Hepatocyte (in vitro differentiated cells): ENCODE results near the gene PHACTR1. TPM values are rescaled to one million over a fixed set of nuclear protein-coding genes. Genes with fewer than 3 reads are reported as not detected.

Experiments
- DNase-seq: peaks from one replicate; pipeline ENCODE4 v3.0.0-alpha.2; 2016; ENCODE audit warnings: low spot score
- H2AFZ ChIP-seq: fragments of 200-600 bp; sonication (generic); 2 replicates; pipeline ENCODE4 v1.6.0; 2016; ENCODE audit warnings: antibody characterized with exemption, mild to moderate bottlenecking
- H3K27ac ChIP-seq: fragments of 200-600 bp; sonication (generic); 2 replicates; pipeline ENCODE4 v1.5.1; 2016; ENCODE audit warnings: mild to moderate bottlenecking
- H3K27me3 ChIP-seq: fragments of 200-600 bp; sonication (generic); 2 replicates; pipeline ENCODE4 v1.6.1; 2016
- H3K36me3 ChIP-seq: fragments of 200-600 bp; sonication (generic); replicated peaks from 2 replicates; pipeline ENCODE4 v1.5.1; 2016; ENCODE audit warnings: low read depth; ENCODE audit not compliant: insufficient read depth
- H3K4me1 ChIP-seq: fragments of 200-600 bp; sonication (generic); 2 replicates; pipeline ENCODE4 v1.5.1; 2016; ENCODE audit warnings: mild to moderate bottlenecking, moderate library complexity; ENCODE audit not compliant: insufficient read depth
- H3K4me2 ChIP-seq: fragments of 200-600 bp; sonication (generic); 2 replicates; pipeline ENCODE4 v1.6.0; 2016
- H3K4me3 ChIP-seq: fragments of 200-600 bp; sonication (generic); 2 replicates; pipeline ENCODE4 v1.5.1; 2016; ENCODE audit warnings: mild to moderate bottlenecking
- H3K79me2 ChIP-seq: fragments of 200-600 bp; sonication (generic); 2 replicates; pipeline ENCODE4 v1.6.0; 2017; ENCODE audit warnings: mild to moderate bottlenecking
- H3K9me2 ChIP-seq: fragments of 200-600 bp; sonication (generic); replicated peaks from 2 replicates; pipeline ENCODE4 v1.6.0; 2017; ENCODE audit warnings: mild to moderate bottlenecking; ENCODE audit not compliant: insufficient read depth
- H3K9me3 ChIP-seq: fragments of 200-600 bp; sonication (generic); 2 replicates; pipeline ENCODE4 v1.5.1; 2016; ENCODE audit warnings: low read depth, mild to moderate bottlenecking
- H4K20me1 ChIP-seq: fragments of 200-600 bp; sonication (generic); 2 replicates; pipeline ENCODE4 v1.6.0; 2016; ENCODE audit warnings: mild to moderate bottlenecking; ENCODE audit not compliant: insufficient read depth, poor library complexity, severe bottlenecking
- CTCF ChIP-seq: fragments of 200-600 bp; sonication (generic); IDR thresholded peaks from 2 replicates; pipeline ENCODE4 v1.5.1; 2016; ENCODE audit warnings: antibody characterized with exemption, mild to moderate bottlenecking; ENCODE audit not compliant: poor library complexity
- EZH2 ChIP-seq: fragments of 200-600 bp; sonication (generic); IDR thresholded peaks from 2 replicates; pipeline ENCODE4 v1.6.1; 2016; ENCODE audit warnings: antibody characterized with exemption, mild to moderate bottlenecking, borderline replicate concordance
- EZH2phosphoT487 ChIP-seq: fragments of 200-600 bp; sonication (generic); IDR thresholded peaks from one replicate; pipeline ENCODE4 v1.6.1; 2018; ENCODE audit warnings: antibody characterized with exemption, mild to moderate bottlenecking, low read depth, moderate library complexity; ENCODE audit not compliant: unreplicated experiment, severe bottlenecking
- WGBS: methylation state at CpG from one replicate; pipeline ENCODE4 v1.1.6; 2016; ENCODE audit warnings: low lambda C conversion rate; ENCODE audit errors: missing lambda C conversion rate; 5-methylcytosine and 5-hydroxymethylcytosine counted together
- polyA plus RNA-seq: library from polyadenylated mRNA; unstranded; fragments of >200 nt; fragmentation: Nextera tagmentation; extraction: Ambion mirVana; gene quantifications from 2 replicates; pipeline ENCODE4 v1.2.1, GENCODE V29; 2016
- total RNA-seq: library from RNA; depleted of rRNA; stranded (reverse); fragments of >200 nt; gene quantifications from 2 replicates; pipeline ENCODE4 v1.2.3, GENCODE V29; 2014

Gene PHACTR1
- total and polyA plus RNA-seq, 2 experiments from 2014 or later, result 3.0 to 4.3 TPM

DNA sequence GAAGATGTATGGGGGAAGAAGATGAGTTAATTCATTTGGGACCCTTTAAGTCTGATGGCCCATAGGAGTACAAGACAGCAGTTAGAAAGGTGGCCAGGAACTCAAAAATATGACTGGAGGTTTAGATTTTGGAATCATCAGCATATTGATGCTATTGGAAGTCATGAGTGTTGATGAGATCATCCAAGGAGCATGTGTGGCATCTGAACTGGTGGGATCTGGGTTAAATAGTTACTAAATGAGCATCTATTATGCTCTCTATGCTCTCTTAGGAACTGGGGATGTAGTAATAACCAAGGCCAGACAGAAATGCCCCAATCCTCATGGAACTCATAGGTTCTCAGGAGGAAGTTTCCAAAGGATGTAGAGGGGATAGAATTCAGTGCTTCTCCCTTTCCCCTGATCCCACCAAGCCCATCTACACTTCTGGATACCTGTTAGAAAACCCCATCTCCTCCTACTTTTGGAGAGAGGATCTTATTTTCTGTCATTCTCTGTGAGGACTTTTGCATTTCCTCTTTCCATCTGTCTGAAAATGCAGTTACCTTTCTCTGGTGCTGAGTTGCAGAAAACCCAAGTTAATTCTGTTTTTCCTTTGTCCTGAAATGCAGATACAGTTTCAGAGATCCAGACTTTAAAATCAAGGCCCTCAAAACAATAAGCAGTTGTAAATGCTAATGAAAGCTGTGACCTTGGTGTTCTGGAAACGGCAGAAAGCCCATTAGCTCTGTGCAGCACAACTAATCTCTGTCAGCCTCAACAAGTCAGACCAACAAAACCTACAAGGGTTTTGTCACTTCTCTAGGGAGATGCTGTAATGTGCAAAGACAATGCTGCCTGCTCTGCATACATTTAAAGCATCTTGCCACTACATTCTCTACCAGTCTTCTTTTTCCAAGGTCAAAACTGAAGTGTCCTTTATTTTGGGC, 546.0 kb downstream of the PHACTR1 start:
- Histone ChIP-seq H3K27ac (no peak overlapping the region), H3K4me2 (no peak overlapping the region), H2AFZ (no peak overlapping the region), H3K27me3 (no peaks in the 10 kb centered on the region), H3K9me3 (no peaks in the 10 kb centered on the region), H3K9me2 (no peaks in the 10 kb centered on the region), H3K79me2 (no peaks in the 10 kb centered on the region), H3K4me1 (no peaks in the 10 kb centered on the region), H4K20me1 (no peaks in the 10 kb centered on the region), H3K36me3 (no peaks in the 10 kb centered on the region), H3K4me3 (no peak overlapping the region)
- no peak for DNase-seq
- TF ChIP-seq EZH2phosphoT487, result no peak
- TF ChIP-seq EZH2, result no peak
- no peak for TF ChIP-seq CTCF
- 21% methylated on average over 1 of the region's 1 CpG for WGBS

DNA sequence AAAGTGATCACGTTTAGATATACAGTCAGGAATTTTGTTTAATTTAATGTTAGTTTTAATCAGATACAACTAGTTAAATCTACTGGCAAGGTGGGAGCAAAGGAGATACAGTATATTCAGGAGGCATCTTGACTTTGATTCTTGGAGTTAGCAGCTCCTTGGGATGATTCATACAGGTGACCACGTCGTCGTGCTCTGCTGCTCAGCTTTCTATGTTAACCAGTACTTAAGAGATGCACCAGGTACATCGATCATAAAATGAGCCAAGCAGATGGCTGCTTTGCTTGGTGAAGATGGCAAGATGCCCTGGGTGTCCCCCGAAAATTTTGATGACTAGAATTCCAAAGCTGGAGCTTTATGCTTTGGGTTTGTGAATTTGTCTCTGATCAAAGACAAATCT, 547.1 kb downstream of the PHACTR1 start:
- 91% methylated on average over 6 of the region's 6 CpGs for WGBS
- TF ChIP-seq EZH2 (no peak), EZH2phosphoT487 (no peak), CTCF (no peak)

DNA sequence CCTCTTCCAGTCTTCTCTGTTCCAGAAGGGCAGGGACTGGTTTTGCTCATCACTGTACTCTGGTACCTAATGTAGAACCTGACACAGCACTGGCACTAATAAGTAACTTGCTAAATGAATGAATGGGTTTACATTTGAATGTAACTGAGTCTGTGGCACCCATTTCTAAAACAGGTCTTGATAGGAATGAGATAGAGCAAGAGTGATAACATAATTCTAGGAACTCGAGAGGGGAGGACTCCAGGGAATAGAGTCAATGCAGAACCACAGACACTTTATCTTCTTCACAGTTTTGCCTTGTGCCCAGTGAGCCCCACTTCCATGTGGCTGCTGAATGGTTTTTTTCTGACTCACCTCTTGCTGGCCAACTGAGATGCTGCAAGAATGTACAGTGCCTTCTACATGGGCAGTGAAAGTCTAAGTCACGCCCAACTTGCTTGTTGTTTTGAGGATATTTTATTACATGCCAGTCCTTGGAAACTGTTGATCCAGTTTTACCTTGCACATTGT, 550.6 kb downstream of the PHACTR1 start:
- Histone ChIP-seq H3K4me3 (no peak overlapping the region), H3K79me2 (no peaks in the 10 kb centered on the region), H3K9me2 (no peaks in the 10 kb centered on the region), H3K9me3 (no peaks in the 10 kb centered on the region), H2AFZ (no peak overlapping the region), H3K4me1 (no peaks in the 10 kb centered on the region), H3K27ac (no peak overlapping the region), H3K27me3 (no peaks in the 10 kb centered on the region), H3K4me2 (no peak overlapping the region), H4K20me1 (no peaks in the 10 kb centered on the region), H3K36me3 (no peaks in the 10 kb centered on the region)
- TF ChIP-seq EZH2 (no peak), CTCF (no peak), EZH2phosphoT487 (no peak)
- no peak for DNase-seq
- WGBS, result 86% methylated on average over 2 of the region's 2 CpGs

More for the DNA sequence above, 547.1 kb downstream of the PHACTR1 start:
- H3K27me3 ChIP-seq, result no peaks in the 10 kb centered on the region
- no peaks in the 10 kb centered on the region for H3K9me3 ChIP-seq
- no peaks in the 10 kb centered on the region for H3K79me2 ChIP-seq
- H4K20me1 ChIP-seq, result no peaks in the 10 kb centered on the region
- no peak overlapping the region for H3K4me3 ChIP-seq
- H3K9me2 ChIP-seq, result no peaks in the 10 kb centered on the region
- no peaks in the 10 kb centered on the region for H3K36me3 ChIP-seq
- DNase-seq, result no peak
- no peaks in the 10 kb centered on the region for H3K4me1 ChIP-seq
- H3K4me2 ChIP-seq, result no peak overlapping the region
- H3K27ac ChIP-seq, result no peak overlapping the region
- H2AFZ ChIP-seq, result no peak overlapping the region
